NCI-H226 (cell line): ENCODE data around the gene TEKTIP1.
"Not testable (repeated sequence)": the region's sequence is repeated elsewhere in the genome, so short reads cannot be mapped to it uniquely, and the experiment has no call there.

Experiments used
- DNase-seq: peaks from one replicate; pipeline ENCODE4 v3.0.0-alpha.2; 2015

Gene TEKTIP1

GRCh38 chr19:3524078-3524842, 14.7 kb upstream of the TEKTIP1 start:
- DNase-seq: no peak

- no peak for DNase-seq
Measured at GRCh38 chr19:3524904-3525451, 14.0 kb upstream of the TEKTIP1 start.

- no peak for DNase-seq
Measured at GRCh38 chr19:3526507-3527237, 12.3 kb upstream of the TEKTIP1 start.

GRCh38 chr19:3527238-3527910, 11.6 kb upstream of the TEKTIP1 start:
- DNase-seq: no peak

- no peak for DNase-seq
Measured at GRCh38 chr19:3528080-3528479, 10.9 kb upstream of the TEKTIP1 start.

- DNase-seq: no peak
Measured at GRCh38 chr19:3528539-3529211, 10.3 kb upstream of the TEKTIP1 start.

GRCh38 chr19:3529299-3529698, 9.7 kb upstream of the TEKTIP1 start:
- not testable (repeated sequence) for DNase-seq

- no peak for DNase-seq
Measured at GRCh38 chr19:3530389-3530788, 8.6 kb upstream of the TEKTIP1 start.

GRCh38 chr19:3531716-3532115, 7.3 kb upstream of the TEKTIP1 start:
- no peak for DNase-seq

GRCh38 chr19:3532154-3532786, 6.7 kb upstream of the TEKTIP1 start:
- DNase-seq: no peak

GRCh38 chr19:3533033-3533432, 5.9 kb upstream of the TEKTIP1 start:
- DNase-seq: no peak

GRCh38 chr19:3533563-3534216, 5.3 kb upstream of the TEKTIP1 start:
- DNase-seq: no peak

- DNase-seq: no peak
Measured at GRCh38 chr19:3534375-3535234, 4.4 kb upstream of the TEKTIP1 start.

GRCh38 chr19:3535235-3535535, 3.8 kb upstream of the TEKTIP1 start:
- no peak for DNase-seq

GRCh38 chr19:3535563-3535965, 3.4 kb upstream of the TEKTIP1 start:
- DNase-seq: no peak

- no peak for DNase-seq
Measured at GRCh38 chr19:3535981-3536380, 3.0 kb upstream of the TEKTIP1 start.

- no peak for DNase-seq
Measured at GRCh38 chr19:3536429-3537100, 2.4 kb upstream of the TEKTIP1 start.

GRCh38 chr19:3537101-3537437, 1.9 kb upstream of the TEKTIP1 start:
- DNase-seq: no peak

GRCh38 chr19:3537438-3538240, 1.3 kb upstream of the TEKTIP1 start:
- no peak for DNase-seq
